ENCODE data around the gene OR10G8. TPM values are rescaled to one million over a fixed set of nuclear protein-coding genes. Genes with fewer than 3 reads are reported as not detected.
"Not testable (repeated sequence)": the region's sequence is repeated elsewhere in the genome, so short reads cannot be mapped to it uniquely, and the experiment has no call there.

Gene OR10G8
- total RNA-seq, 1 experiment from 2014 or later = not detected

DNA sequence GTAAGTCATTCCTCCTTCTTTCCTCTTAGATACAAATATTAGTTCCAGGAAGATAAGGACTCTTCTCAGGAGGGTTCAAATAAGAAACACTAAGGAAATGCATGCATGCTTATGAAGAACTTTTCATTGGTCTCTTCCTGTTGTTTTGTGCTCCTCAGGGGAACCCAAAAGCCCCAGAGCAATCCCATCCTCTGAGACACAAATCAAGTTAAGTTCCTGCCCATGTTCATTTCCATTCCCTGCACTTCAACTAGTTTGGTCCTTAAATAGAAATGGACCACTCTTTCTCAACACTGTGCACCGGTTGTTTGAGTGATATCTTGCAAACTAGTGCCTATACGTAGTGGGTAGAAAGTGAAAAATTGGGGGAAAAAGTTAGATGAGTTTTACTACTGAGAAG lies 13.9 kb upstream of the OR10G8 start, which contains the start of gene OR10G4:
OR10G4 (plus strand) TSS at position 301 of the 400 bp plus-strand sequence. CDS start 2,578 bp downstream, outside the sequence.
- H3K4me1 Mint-ChIP-seq (ENCODE audit: low read depth, unreplicated experiment) = no peaks in the 10 kb centered on the region
- no peaks in the 10 kb centered on the region for H3K36me3 Mint-ChIP-seq (ENCODE audit: insufficient read depth, unreplicated experiment)
- CTCF ChIA-PET = no interaction called here
- intact Hi-C loops (cut with micrococcal nuclease; ENCODE audit: unreplicated experiment) = no loop called here
- no peak for DNase-seq
- no peak within 1 kb of the TSS for H3K27ac Mint-ChIP-seq (ENCODE audit: unreplicated experiment)
- TF ChIP-seq, protein P1, sequence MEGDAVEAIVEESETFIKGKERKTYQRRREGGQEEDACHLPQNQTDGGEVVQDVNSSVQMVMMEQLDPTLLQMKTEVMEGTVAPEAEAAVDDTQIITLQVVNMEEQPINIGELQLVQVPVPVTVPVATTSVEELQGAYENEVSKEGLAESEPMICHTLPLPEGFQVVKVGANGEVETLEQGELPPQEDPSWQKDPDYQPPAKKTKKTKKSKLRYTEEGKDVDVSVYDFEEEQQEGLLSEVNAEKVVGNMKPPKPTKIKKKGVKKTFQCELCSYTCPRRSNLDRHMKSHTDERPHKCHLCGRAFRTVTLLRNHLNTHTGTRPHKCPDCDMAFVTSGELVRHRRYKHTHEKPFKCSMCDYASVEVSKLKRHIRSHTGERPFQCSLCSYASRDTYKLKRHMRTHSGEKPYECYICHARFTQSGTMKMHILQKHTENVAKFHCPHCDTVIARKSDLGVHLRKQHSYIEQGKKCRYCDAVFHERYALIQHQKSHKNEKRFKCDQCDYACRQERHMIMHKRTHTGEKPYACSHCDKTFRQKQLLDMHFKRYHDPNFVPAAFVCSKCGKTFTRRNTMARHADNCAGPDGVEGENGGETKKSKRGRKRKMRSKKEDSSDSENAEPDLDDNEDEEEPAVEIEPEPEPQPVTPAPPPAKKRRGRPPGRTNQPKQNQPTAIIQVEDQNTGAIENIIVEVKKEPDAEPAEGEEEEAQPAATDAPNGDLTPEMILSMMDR (IDR thresholded peaks at IDR 0.05; ENCODE audit: unreplicated experiment) = no peak
- H3K27me3 Mint-ChIP-seq (ENCODE audit: unreplicated experiment) = no peaks in the 10 kb centered on the region
- no TSS peak for BruUV-seq (replicated peaks)
- H3K9me3 Mint-ChIP-seq (ENCODE audit: low read depth, unreplicated experiment) = no peaks in the 10 kb centered on the region
- H3K4me3 Mint-ChIP-seq (ENCODE audit: low read depth, unreplicated experiment) = no peak within 1 kb of the TSS

DNA sequence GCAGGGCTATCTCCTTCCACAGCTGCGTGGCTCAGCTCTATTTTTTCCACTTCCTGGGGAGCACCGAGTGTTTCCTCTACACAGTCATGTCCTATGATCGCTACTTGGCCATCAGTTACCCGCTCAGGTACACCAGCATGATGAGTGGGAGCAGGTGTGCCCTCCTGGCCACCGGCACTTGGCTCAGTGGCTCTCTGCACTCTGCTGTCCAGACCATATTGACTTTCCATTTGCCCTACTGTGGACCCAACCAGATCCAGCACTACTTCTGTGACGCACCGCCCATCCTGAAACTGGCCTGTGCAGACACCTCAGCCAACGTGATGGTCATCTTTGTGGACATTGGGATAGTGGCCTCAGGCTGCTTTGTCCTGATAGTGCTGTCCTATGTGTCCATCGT lies 10.8 kb upstream of the OR10G8 start:
- intact Hi-C loops (cut with micrococcal nuclease; ENCODE audit: unreplicated experiment); H3K27me3 Mint-ChIP-seq (ENCODE audit: unreplicated experiment); H3K36me3 Mint-ChIP-seq (ENCODE audit: insufficient read depth, unreplicated experiment); H3K4me1 Mint-ChIP-seq (ENCODE audit: low read depth, unreplicated experiment); BruUV-seq (replicated peaks); H3K4me3 Mint-ChIP-seq (ENCODE audit: low read depth, unreplicated experiment); DNase-seq; H3K27ac Mint-ChIP-seq (ENCODE audit: unreplicated experiment); H3K9me3 Mint-ChIP-seq (ENCODE audit: low read depth, unreplicated experiment); CTCF ChIA-PET: not testable (repeated sequence)

DNA sequence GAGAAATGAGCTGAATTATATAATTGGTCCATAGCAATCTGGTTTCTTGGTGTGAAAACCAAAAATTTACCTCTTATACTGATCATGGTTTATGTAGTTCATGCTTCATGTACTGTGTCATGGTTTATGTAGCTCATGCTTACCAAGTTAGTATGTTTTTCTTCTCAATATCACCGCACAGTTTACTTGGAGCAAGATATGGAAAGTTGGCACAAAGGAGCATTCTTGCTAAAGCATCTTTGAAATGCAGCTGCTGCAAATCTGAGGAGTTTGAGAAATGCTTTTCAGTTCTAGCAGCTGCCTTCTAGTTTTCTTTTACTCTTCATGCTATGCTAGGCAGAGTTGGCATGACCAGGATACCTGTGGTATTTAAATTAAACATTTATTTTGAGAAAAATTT lies 10.1 kb downstream of the OR10G8 start:
- H3K36me3 Mint-ChIP-seq (ENCODE audit: insufficient read depth, unreplicated experiment) = no peaks in the 10 kb centered on the region
- DNase-seq = no peak
- H3K4me3 Mint-ChIP-seq (ENCODE audit: low read depth, unreplicated experiment) = no peak overlapping the region
- TF ChIP-seq, protein P1 (IDR thresholded peaks at IDR 0.05; ENCODE audit: unreplicated experiment) = no peak
- no peaks in the 10 kb centered on the region for H3K4me1 Mint-ChIP-seq (ENCODE audit: low read depth, unreplicated experiment)
- no peak overlapping the region for H3K27ac Mint-ChIP-seq (ENCODE audit: unreplicated experiment)
- H3K27me3 Mint-ChIP-seq (ENCODE audit: unreplicated experiment) = no peaks in the 10 kb centered on the region
- intact Hi-C loops (cut with micrococcal nuclease; ENCODE audit: unreplicated experiment) = no loop called here
- no TSS peak for BruUV-seq (replicated peaks)
- peaks cover 6% of the 10 kb centered on the region for H3K9me3 Mint-ChIP-seq (ENCODE audit: low read depth, unreplicated experiment)
- CTCF ChIA-PET = no interaction called here

DNA sequence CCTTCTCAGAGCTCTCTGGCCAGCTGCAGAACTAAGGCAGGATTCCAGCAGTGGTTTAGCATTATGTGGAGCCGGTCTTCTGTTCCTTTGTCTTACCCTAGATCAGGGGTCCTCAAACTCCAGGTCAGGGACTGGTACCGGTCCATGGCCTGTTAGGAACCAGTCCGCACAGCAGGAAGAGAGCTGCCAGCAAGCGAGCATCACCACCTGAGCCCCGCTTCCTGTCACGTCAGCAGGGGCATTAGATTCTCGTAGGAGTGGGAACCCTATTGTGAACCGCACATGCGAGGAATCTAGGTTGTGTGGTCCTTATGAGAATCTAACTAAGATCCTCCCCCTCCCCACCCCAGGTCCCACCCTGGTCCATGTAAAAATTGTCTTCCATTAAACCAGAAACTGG lies 13.0 kb downstream of the OR10G8 start:
- DNase-seq = no peak
- CTCF ChIA-PET = no interaction called here
- intact Hi-C loops (cut with micrococcal nuclease; ENCODE audit: unreplicated experiment) = no loop called here
- no TSS peak for BruUV-seq (replicated peaks)
- H3K4me1 Mint-ChIP-seq (ENCODE audit: low read depth, unreplicated experiment) = no peaks in the 10 kb centered on the region
- TF ChIP-seq, protein P1 (IDR thresholded peaks at IDR 0.05; ENCODE audit: unreplicated experiment) = no peak
- H3K27me3 Mint-ChIP-seq (ENCODE audit: unreplicated experiment) = no peaks in the 10 kb centered on the region
- H3K9me3 Mint-ChIP-seq (ENCODE audit: low read depth, unreplicated experiment) = peaks cover 3% of the 10 kb centered on the region
- no peaks in the 10 kb centered on the region for H3K36me3 Mint-ChIP-seq (ENCODE audit: insufficient read depth, unreplicated experiment)
- no peak overlapping the region for H3K27ac Mint-ChIP-seq (ENCODE audit: unreplicated experiment)
- no peak overlapping the region for H3K4me3 Mint-ChIP-seq (ENCODE audit: low read depth, unreplicated experiment)

DNA sequence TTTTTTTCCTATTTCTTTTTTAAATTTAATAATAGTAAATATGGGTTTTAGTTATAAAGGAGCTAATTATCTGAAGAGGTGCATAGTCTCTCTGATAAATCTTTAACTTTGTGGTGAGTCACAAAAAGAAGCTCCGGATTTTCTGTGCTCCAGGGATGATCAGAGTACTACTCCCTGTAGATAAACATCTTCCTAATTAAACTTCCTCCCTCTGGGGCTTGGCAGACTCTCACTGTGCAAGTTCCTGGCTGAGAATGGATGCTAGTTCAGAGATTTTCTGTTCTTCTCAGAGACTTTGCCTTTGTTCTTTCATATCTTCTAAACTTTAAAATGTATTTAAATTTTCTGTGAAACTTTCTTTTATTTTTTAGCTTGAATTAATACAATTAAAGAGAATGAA lies 14.7 kb downstream of the OR10G8 start, which contains the start of gene OR10G7:
OR10G7 (minus strand) TSS at position 72 of the 400 bp plus-strand sequence. CDS start 2,324 bp downstream, outside the sequence.
- Mint-ChIP-seq H3K27me3 (ENCODE audit: unreplicated experiment) (no peaks in the 10 kb centered on the region), H3K4me3 (ENCODE audit: low read depth, unreplicated experiment) (no peak within 1 kb of the TSS), H3K36me3 (ENCODE audit: insufficient read depth, unreplicated experiment) (no peaks in the 10 kb centered on the region), H3K27ac (ENCODE audit: unreplicated experiment) (no peak within 1 kb of the TSS), H3K4me1 (ENCODE audit: low read depth, unreplicated experiment) (no peaks in the 10 kb centered on the region), H3K9me3 (ENCODE audit: low read depth, unreplicated experiment) (peaks cover under 1% of the 10 kb centered on the region)
- TF ChIP-seq, protein P1 (IDR thresholded peaks at IDR 0.05; ENCODE audit: unreplicated experiment) = no peak
- CTCF ChIA-PET = no interaction called here
- BruUV-seq (replicated peaks) = no TSS peak
- intact Hi-C loops (cut with micrococcal nuclease; ENCODE audit: unreplicated experiment) = no loop called here
- no peak for DNase-seq
